Neural progenitor cell (in vitro differentiated cells): ENCODE data around the gene NBEAL2. TPM values are rescaled to one million over a fixed set of nuclear protein-coding genes. Genes with fewer than 3 reads are reported as not detected.

Experiments
- DNase-seq: peaks from one replicate; pipeline ENCODE4 v3.0.0-alpha.2; 2016; ENCODE audit warnings: low spot score
- H2AFZ ChIP-seq: fragments of 200-600 bp; sonication (generic); replicated peaks from 2 replicates; pipeline ENCODE4 v1.6.1; 2016; ENCODE audit warnings: antibody characterized with exemption
- H3F3A ChIP-seq: fragments of 200-600 bp; sonication (generic); 2 replicates; pipeline ENCODE4 v1.6.1; 2016; ENCODE audit warnings: antibody characterized with exemption, low read depth
- H3K27ac ChIP-seq: fragments of 200-600 bp; sonication (generic); 2 replicates; pipeline ENCODE4 v1.5.1; 2016; ENCODE audit warnings: mild to moderate bottlenecking
- H3K27me3 ChIP-seq: fragments of 200-600 bp; sonication (generic); 2 replicates; pipeline ENCODE4 v1.6.1; 2016; ENCODE audit warnings: mild to moderate bottlenecking, moderate library complexity
- H3K36me3 ChIP-seq: fragments of 200-600 bp; sonication (generic); 2 replicates; pipeline ENCODE4 v1.5.1; 2016
- H3K4me1 ChIP-seq: fragments of 200-600 bp; sonication (generic); 2 replicates; pipeline ENCODE4 v1.6.1; 2016; ENCODE audit warnings: mixed run types
- H3K4me2 ChIP-seq: fragments of 200-600 bp; sonication (generic); 2 replicates; pipeline ENCODE4 v1.6.1; 2016
- H3K4me3 ChIP-seq: fragments of 200-600 bp; sonication (generic); 2 replicates; pipeline ENCODE4 v1.5.1; 2016
- H3K79me2 ChIP-seq: fragments of 200-600 bp; sonication (generic); 2 replicates; pipeline ENCODE4 v1.6.1; 2016; ENCODE audit warnings: low read depth
- H3K9ac ChIP-seq: fragments of 200-600 bp; sonication (generic); 2 replicates; pipeline ENCODE4 v1.6.1; 2016
- H3K9me3 ChIP-seq: fragments of 200-600 bp; sonication (generic); 2 replicates; pipeline ENCODE4 v1.5.1; 2016; ENCODE audit warnings: low read depth
- H4K20me1 ChIP-seq: fragments of 200-600 bp; sonication (generic); 2 replicates; pipeline ENCODE4 v1.6.1; 2016; ENCODE audit warnings: low read depth
- H3K27ac Mint-ChIP-seq: 3 replicates; pipeline ENCODE4 v1.8.0; 2021; ENCODE audit warnings: mixed read lengths
- H3K27me3 Mint-ChIP-seq: 2 replicates; pipeline ENCODE4 v1.8.0; 2022; ENCODE audit warnings: low read depth, mild to moderate bottlenecking, inconsistent platforms, moderate library complexity, mixed read lengths; ENCODE audit not compliant: insufficient read depth
- H3K36me3 Mint-ChIP-seq: 3 replicates; pipeline ENCODE4 v1.8.0; 2021; ENCODE audit warnings: mixed read lengths
- H3K4me1 Mint-ChIP-seq: 3 replicates; pipeline ENCODE4 v1.8.0; 2021; ENCODE audit warnings: mixed read lengths
- H3K4me3 Mint-ChIP-seq: 3 replicates; pipeline ENCODE4 v1.8.0; 2021; ENCODE audit warnings: mild to moderate bottlenecking, moderate library complexity, mixed read lengths
- H3K9me3 Mint-ChIP-seq: 3 replicates; pipeline ENCODE4 v1.8.0; 2020; ENCODE audit warnings: mixed read lengths
- CTCF ChIP-seq: fragments of 200-600 bp; sonication (generic); IDR thresholded peaks from 2 replicates; pipeline ENCODE4 v1.5.1; 2017; ENCODE audit warnings: antibody characterized with exemption, mild to moderate bottlenecking
- EZH2 ChIP-seq: fragments of 200-600 bp; sonication (generic); IDR thresholded peaks from 2 replicates; pipeline ENCODE4 v1.6.1; 2017; ENCODE audit warnings: antibody characterized with exemption, mild to moderate bottlenecking, moderate library complexity
- EZH2phosphoT487 ChIP-seq: fragments of 200-600 bp; sonication (generic); IDR thresholded peaks from 2 replicates; pipeline ENCODE4 v1.6.1; 2017; ENCODE audit warnings: antibody characterized with exemption
- total RNA-seq: library from RNA; depleted of rRNA; stranded (reverse); fragments of >200 nt; gene quantifications from 2 replicates; pipeline ENCODE4 v1.2.3, GENCODE V29; 2015; ENCODE audit warnings: low replicate concordance

Gene NBEAL2
- total RNA-seq, 1 donor from 2014 or later, result 6.3 TPM

GRCh38 chr3:47041114-47041513 lies 61.6 kb downstream of the NBEAL2 start:
- H3K4me1 Mint-ChIP-seq, result no peaks in the 10 kb centered on the region
- DNase-seq, result no peak
- no peaks in the 10 kb centered on the region for H3K9me3 Mint-ChIP-seq
- Histone ChIP-seq H3K9ac (no peak overlapping the region), H3K4me2 (no peak overlapping the region), H3K79me2 (no peaks in the 10 kb centered on the region), H4K20me1 (peaks cover 8% of the 10 kb centered on the region), H3K4me3 (no peak overlapping the region), H3F3A (no peaks in the 10 kb centered on the region), H3K4me1 (no peaks in the 10 kb centered on the region), H3K9me3 (no peaks in the 10 kb centered on the region), H3K27ac (no peak overlapping the region), H2AFZ (no peak overlapping the region), H3K36me3 (peaks cover 29% of the 10 kb centered on the region), H3K27me3 (no peaks in the 10 kb centered on the region)
- H3K27ac Mint-ChIP-seq, result no peak overlapping the region
- H3K4me3 Mint-ChIP-seq, result no peak overlapping the region
- peaks cover 26% of the 10 kb centered on the region for H3K36me3 Mint-ChIP-seq
- H3K27me3 Mint-ChIP-seq, result peaks cover 2% of the 10 kb centered on the region
- no peak for TF ChIP-seq EZH2

- no peak overlapping the region for H3K4me3 Mint-ChIP-seq
- H3K9me3 ChIP-seq, result no peaks in the 10 kb centered on the region
- H4K20me1 ChIP-seq, result peaks cover 8% of the 10 kb centered on the region
- peaks cover 25% of the 10 kb centered on the region for H3K36me3 ChIP-seq
- no peaks in the 10 kb centered on the region for H3K4me1 Mint-ChIP-seq
- peaks cover 2% of the 10 kb centered on the region for H3K27me3 Mint-ChIP-seq
- H3K27ac Mint-ChIP-seq, result no peak overlapping the region
- H3K36me3 Mint-ChIP-seq, result peaks cover 25% of the 10 kb centered on the region
- TF ChIP-seq EZH2 (no peak), CTCF (no peak), EZH2phosphoT487 (no peak)
- H3K4me3 ChIP-seq, result no peak overlapping the region
- H3K27me3 ChIP-seq, result no peaks in the 10 kb centered on the region
- no peaks in the 10 kb centered on the region for H3K79me2 ChIP-seq
- H3F3A ChIP-seq, result no peaks in the 10 kb centered on the region
- H2AFZ ChIP-seq, result no peak overlapping the region
- DNase-seq, result no peak
- H3K27ac ChIP-seq, result no peak overlapping the region
- H3K4me2 ChIP-seq, result no peak overlapping the region
- H3K4me1 ChIP-seq, result no peaks in the 10 kb centered on the region
- H3K9me3 Mint-ChIP-seq, result no peaks in the 10 kb centered on the region
- no peak overlapping the region for H3K9ac ChIP-seq
Measured at GRCh38 chr3:47042231-47042791, 62.8 kb downstream of the NBEAL2 start.

GRCh38 chr3:47047069-47047468 lies 67.6 kb downstream of the NBEAL2 start:
- H3K4me1 ChIP-seq, result no peaks in the 10 kb centered on the region
- no peak overlapping the region for H3K4me2 ChIP-seq
- H3K9me3 ChIP-seq, result no peaks in the 10 kb centered on the region
- H3K27ac ChIP-seq, result no peak overlapping the region
- no peaks in the 10 kb centered on the region for H3F3A ChIP-seq
- Mint-ChIP-seq H3K36me3 (peaks cover 9% of the 10 kb centered on the region), H3K4me3 (no peak overlapping the region), H3K27ac (no peak overlapping the region), H3K9me3 (no peaks in the 10 kb centered on the region), H3K4me1 (no peaks in the 10 kb centered on the region), H3K27me3 (peaks cover 2% of the 10 kb centered on the region)
- no peak overlapping the region for H3K4me3 ChIP-seq
- peaks cover 6% of the 10 kb centered on the region for H4K20me1 ChIP-seq
- no peaks in the 10 kb centered on the region for H3K27me3 ChIP-seq
- no peak for DNase-seq
- no peak overlapping the region for H2AFZ ChIP-seq
- no peak overlapping the region for H3K9ac ChIP-seq
- peaks cover 11% of the 10 kb centered on the region for H3K79me2 ChIP-seq
- TF ChIP-seq EZH2phosphoT487 (no peak), EZH2 (no peak), CTCF (no peak)
- no peaks in the 10 kb centered on the region for H3K36me3 ChIP-seq

GRCh38 chr3:47047673-47048072 lies 68.2 kb downstream of the NBEAL2 start:
- Histone ChIP-seq H3F3A (no peaks in the 10 kb centered on the region), H3K9me3 (no peaks in the 10 kb centered on the region), H3K4me3 (no peak overlapping the region), H3K4me2 (no peak overlapping the region), H3K27me3 (no peaks in the 10 kb centered on the region), H2AFZ (no peak overlapping the region), H3K36me3 (no peaks in the 10 kb centered on the region), H3K27ac (no peak overlapping the region), H3K9ac (no peak overlapping the region), H4K20me1 (no peaks in the 10 kb centered on the region), H3K79me2 (peaks cover 11% of the 10 kb centered on the region), H3K4me1 (no peaks in the 10 kb centered on the region)
- Mint-ChIP-seq H3K27ac (no peak overlapping the region), H3K4me1 (no peaks in the 10 kb centered on the region), H3K4me3 (no peak overlapping the region), H3K27me3 (peaks cover 2% of the 10 kb centered on the region), H3K9me3 (no peaks in the 10 kb centered on the region), H3K36me3 (peaks cover 7% of the 10 kb centered on the region)
- TF ChIP-seq EZH2phosphoT487, result no peak
- TF ChIP-seq EZH2, result no peak
- no peak for TF ChIP-seq CTCF
- DNase-seq, result no peak
